ENCODE measurements around the gene ROR2. TPM values are rescaled to one million over a fixed set of nuclear protein-coding genes. Genes with fewer than 3 reads are reported as not detected.

ROR2 gene
- under 1 TPM; 0.17 to 0.29 TPM for total RNA-seq
- polyA plus RNA-seq: under 1 TPM in 1 of 2 donors, not detected in 1; 0.31 TPM

DNA sequence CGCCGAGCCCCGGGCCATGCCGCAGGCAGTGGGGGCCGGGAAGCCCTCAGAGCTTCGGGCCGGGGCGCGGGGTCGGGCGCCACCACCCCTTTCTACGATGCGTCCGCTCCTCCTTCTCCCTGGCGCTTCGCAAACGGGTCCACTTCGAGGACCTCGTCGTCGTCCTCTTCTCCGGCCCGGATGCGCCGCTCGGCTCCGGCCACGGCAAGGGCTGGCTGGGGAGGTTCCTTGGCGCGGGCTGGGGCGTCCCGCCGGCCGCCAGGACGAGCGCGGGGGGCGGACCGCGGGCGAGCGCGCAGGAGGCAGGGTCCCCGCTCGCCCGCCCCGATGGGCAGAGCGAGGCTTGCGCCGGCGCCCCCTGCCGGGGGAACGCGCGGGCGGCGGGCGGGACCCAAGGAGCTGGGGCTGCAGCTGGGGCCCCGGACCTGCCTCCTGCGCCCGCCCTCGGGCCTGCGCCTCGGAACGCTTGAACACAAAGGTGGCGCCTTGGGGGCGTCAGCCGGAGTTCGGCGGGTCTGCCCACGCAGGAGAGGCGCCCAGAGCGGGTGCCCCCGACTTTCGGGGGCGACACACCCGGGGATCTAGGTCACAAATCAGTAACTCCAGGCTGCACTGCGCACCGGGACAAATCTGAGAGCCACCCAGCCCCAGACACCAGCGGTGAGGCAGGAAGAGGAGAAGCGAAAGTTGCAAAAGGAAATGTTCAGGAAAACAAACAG, at the start of gene ROR2:
ROR2 (minus strand) TSS at position 283 of the 719 bp plus-strand sequence.
- ChIA-PET POLR2A (ENCODE audit: partially characterized antibody) (interaction anchor here (1.0 kb wide), 1 partner anchor 44 kb away, joined by 5 read pairs; no protein-coding TSS in a partner anchor), CTCF (ENCODE audit: partially characterized antibody) (interaction anchor here (0.6 to 1.7 kb wide), 4 partner anchors 12 to 176 kb away, joined by 3 to 6 read pairs (median 4); no protein-coding TSS in a partner anchor)
- Mint-ChIP-seq H3K27me3 (peaks cover 55 to 61% of the 10 kb centered on the region in 2 donors), H3K27ac (no peak within 1 kb of the TSS), H3K36me3 (no peaks in the 10 kb centered on the region), H3K4me1 (peaks cover 5 to 13% (median 8%) of the 10 kb centered on the region in 4 donors), H3K9me3 (peaks cover 0 to 8% (median 4%) of the 10 kb centered on the region in 8 donors), H3K4me3 (peak within 1 kb of the TSS; percentile 32 to 80 (median 74))
- intact Hi-C loops (cut with micrococcal nuclease): no loop called here
- H3K4me1 ChIP-seq (ENCODE audit: insufficient read depth, low read length): peaks cover 7% of the 10 kb centered on the region
- H3K36me3 ChIP-seq (ENCODE audit: insufficient read depth, low read length): no peaks in the 10 kb centered on the region
- no peak within 1 kb of the TSS for H3K27ac ChIP-seq (ENCODE audit: low read depth, low read length)
- no peak within 1 kb of the TSS for H3K4me3 ChIP-seq (ENCODE audit: low read length in 2 of 2)
- H3K27me3 ChIP-seq (ENCODE audit: insufficient read depth, low read length): peaks cover 25% of the 10 kb centered on the region
- DNase-seq: peak in 4 of 5 donors; percentile 30 to 51 (median 40)
- no peaks in the 10 kb centered on the region for H3K9me3 ChIP-seq (ENCODE audit: control insufficient read depth in 1 of 2, low read length in 2 of 2)

- no peak overlapping the region for H3K4me3 ChIP-seq (ENCODE audit: low read length in 2 of 2)
- Mint-ChIP-seq H3K9me3 (peaks cover 0 to 2% (median 0%) of the 10 kb centered on the region in 8 donors), H3K27ac (no peak overlapping the region), H3K27me3 (peaks cover 11 to 21% of the 10 kb centered on the region in 2 donors), H3K4me3 (no peak overlapping the region), H3K36me3 (no peaks in the 10 kb centered on the region), H3K4me1 (no peaks in the 10 kb centered on the region)
- no peaks in the 10 kb centered on the region for H3K36me3 ChIP-seq (ENCODE audit: insufficient read depth, low read length)
- ChIA-PET POLR2A (ENCODE audit: partially characterized antibody) (no interaction called here), CTCF (ENCODE audit: partially characterized antibody) (no interaction called here)
- no peak for DNase-seq
- no peaks in the 10 kb centered on the region for H3K9me3 ChIP-seq (ENCODE audit: control insufficient read depth in 1 of 2, low read length in 2 of 2)
- H3K4me1 ChIP-seq (ENCODE audit: insufficient read depth, low read length): no peaks in the 10 kb centered on the region
- no peak overlapping the region for H3K27ac ChIP-seq (ENCODE audit: low read depth, low read length)
- intact Hi-C loops (cut with micrococcal nuclease): no loop called here
- no peaks in the 10 kb centered on the region for H3K27me3 ChIP-seq (ENCODE audit: insufficient read depth, low read length)
These were observed 45.1 kb upstream of the ROR2 start for GRCh38 chr9:91995000-91995655.

DNA sequence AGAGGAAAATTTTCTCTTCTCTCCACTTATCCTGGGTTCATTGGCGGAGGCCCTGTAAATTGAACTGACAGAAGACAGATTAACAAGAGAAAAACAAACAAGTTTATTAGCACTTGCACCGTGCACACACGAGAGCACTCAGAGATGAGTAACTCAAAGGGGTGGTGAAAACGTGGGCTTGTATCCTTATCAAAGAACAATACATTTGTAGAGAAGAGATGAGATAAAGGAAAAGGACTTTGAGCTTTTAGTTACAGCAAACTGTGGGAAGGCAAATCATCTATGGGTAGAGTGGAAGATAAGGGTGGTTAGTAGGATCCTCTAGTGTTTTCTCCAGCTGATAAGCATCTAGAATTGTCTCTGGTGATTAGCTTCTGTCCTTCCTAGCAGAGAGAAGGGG, 44.4 kb upstream of the ROR2 start:
- H3K27me3 Mint-ChIP-seq: peaks cover 8 to 18% of the 10 kb centered on the region in 2 donors
- no peaks in the 10 kb centered on the region for H3K36me3 Mint-ChIP-seq
- Histone ChIP-seq H3K27ac (ENCODE audit: low read depth, low read length) (no peak overlapping the region), H3K36me3 (ENCODE audit: insufficient read depth, low read length) (no peaks in the 10 kb centered on the region), H3K4me1 (ENCODE audit: insufficient read depth, low read length) (no peaks in the 10 kb centered on the region), H3K4me3 (ENCODE audit: low read length in 2 of 2) (no peak overlapping the region), H3K27me3 (ENCODE audit: insufficient read depth, low read length) (no peaks in the 10 kb centered on the region), H3K9me3 (ENCODE audit: control insufficient read depth in 1 of 2, low read length in 2 of 2) (no peaks in the 10 kb centered on the region)
- intact Hi-C loops (cut with micrococcal nuclease): no loop called here
- no peak for DNase-seq
- no peak overlapping the region for H3K27ac Mint-ChIP-seq
- H3K9me3 Mint-ChIP-seq: peaks cover 0 to 2% (median 0%) of the 10 kb centered on the region in 8 donors
- no peaks in the 10 kb centered on the region for H3K4me1 Mint-ChIP-seq
- ChIA-PET POLR2A (ENCODE audit: partially characterized antibody) (no interaction called here), CTCF (ENCODE audit: partially characterized antibody) (no interaction called here)
- no peak overlapping the region for H3K4me3 Mint-ChIP-seq

GRCh38 chr9:91992461-91993041, 42.5 kb upstream of the ROR2 start:
- H3K27me3 Mint-ChIP-seq: peaks cover 5 to 18% of the 10 kb centered on the region in 2 donors
- intact Hi-C loops (cut with micrococcal nuclease): no loop called here
- no peak overlapping the region for H3K4me3 Mint-ChIP-seq
- ChIA-PET POLR2A (ENCODE audit: partially characterized antibody) (no interaction called here), CTCF (ENCODE audit: partially characterized antibody) (no interaction called here)
- DNase-seq: no peak
- H3K36me3 ChIP-seq (ENCODE audit: insufficient read depth, low read length): no peaks in the 10 kb centered on the region
- H3K27ac ChIP-seq (ENCODE audit: low read depth, low read length): no peak overlapping the region
- H3K27me3 ChIP-seq (ENCODE audit: insufficient read depth, low read length): no peaks in the 10 kb centered on the region
- H3K9me3 ChIP-seq (ENCODE audit: control insufficient read depth in 1 of 2, low read length in 2 of 2): no peaks in the 10 kb centered on the region
- no peaks in the 10 kb centered on the region for H3K4me1 Mint-ChIP-seq
- H3K9me3 Mint-ChIP-seq: peaks cover 0 to 2% (median 0%) of the 10 kb centered on the region in 8 donors
- no peak overlapping the region for H3K4me3 ChIP-seq (ENCODE audit: low read length in 2 of 2)
- no peaks in the 10 kb centered on the region for H3K36me3 Mint-ChIP-seq
- H3K27ac Mint-ChIP-seq: no peak overlapping the region
- H3K4me1 ChIP-seq (ENCODE audit: insufficient read depth, low read length): no peaks in the 10 kb centered on the region

DNA sequence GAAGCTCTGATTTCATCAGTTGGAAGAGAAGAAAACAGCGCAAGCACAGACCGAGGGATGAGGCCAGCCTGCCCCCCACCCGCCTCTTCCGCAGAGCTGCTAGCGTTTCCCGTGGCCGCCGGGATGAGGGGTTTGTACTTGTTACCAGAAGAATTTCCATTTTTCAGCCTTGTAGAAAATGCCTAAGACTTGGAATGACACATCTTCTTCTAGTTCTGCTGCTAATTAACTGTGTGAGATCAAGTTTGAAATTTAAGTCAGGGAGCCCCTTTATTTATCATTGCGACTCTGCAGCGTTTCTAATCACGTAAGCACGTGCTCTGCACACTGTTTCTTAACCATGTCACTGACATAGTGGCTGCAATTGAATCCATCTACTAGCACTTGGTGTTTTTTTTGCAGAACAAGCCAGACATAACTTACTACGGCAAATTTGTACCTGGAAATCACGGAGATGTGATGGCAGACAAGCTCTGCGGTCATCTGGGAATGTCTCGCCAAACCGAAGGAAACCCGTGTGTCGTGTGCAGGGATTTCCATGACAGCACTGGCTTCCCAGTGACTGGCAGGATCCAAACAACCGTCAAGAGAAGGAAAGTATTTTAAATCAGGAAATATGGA, 41.8 kb upstream of the ROR2 start:
- Mint-ChIP-seq H3K27me3 (peaks cover 5 to 18% of the 10 kb centered on the region in 2 donors), H3K4me1 (no peaks in the 10 kb centered on the region), H3K9me3 (no peaks in the 10 kb centered on the region), H3K4me3 (no peak overlapping the region), H3K27ac (no peak overlapping the region), H3K36me3 (no peaks in the 10 kb centered on the region)
- Histone ChIP-seq H3K27me3 (ENCODE audit: insufficient read depth, low read length) (no peaks in the 10 kb centered on the region), H3K27ac (ENCODE audit: low read depth, low read length) (no peak overlapping the region), H3K4me1 (ENCODE audit: insufficient read depth, low read length) (no peaks in the 10 kb centered on the region), H3K9me3 (ENCODE audit: control insufficient read depth in 1 of 2, low read length in 2 of 2) (no peaks in the 10 kb centered on the region), H3K4me3 (ENCODE audit: low read length in 2 of 2) (no peak overlapping the region), H3K36me3 (ENCODE audit: insufficient read depth, low read length) (no peaks in the 10 kb centered on the region)
- DNase-seq: no peak
- intact Hi-C loops (cut with micrococcal nuclease): no loop called here
- ChIA-PET CTCF (ENCODE audit: partially characterized antibody) (no interaction called here), POLR2A (ENCODE audit: partially characterized antibody) (no interaction called here)

- no peak overlapping the region for H3K4me3 ChIP-seq (ENCODE audit: low read length in 2 of 2)
- no peak overlapping the region for H3K4me3 Mint-ChIP-seq
- H3K27ac ChIP-seq (ENCODE audit: low read depth, low read length): no peak overlapping the region
- ChIA-PET CTCF (ENCODE audit: partially characterized antibody) (no interaction called here), POLR2A (ENCODE audit: partially characterized antibody) (no interaction called here)
- intact Hi-C loops (cut with micrococcal nuclease): no loop called here
- H3K27me3 ChIP-seq (ENCODE audit: insufficient read depth, low read length): no peaks in the 10 kb centered on the region
- no peaks in the 10 kb centered on the region for H3K4me1 ChIP-seq (ENCODE audit: insufficient read depth, low read length)
- H3K27me3 Mint-ChIP-seq: peaks cover 8 to 9% of the 10 kb centered on the region in 2 donors
- no peaks in the 10 kb centered on the region for H3K4me1 Mint-ChIP-seq
- H3K9me3 ChIP-seq (ENCODE audit: control insufficient read depth in 1 of 2, low read length in 2 of 2): no peaks in the 10 kb centered on the region
- H3K36me3 Mint-ChIP-seq: no peaks in the 10 kb centered on the region
- DNase-seq: no peak
- H3K9me3 Mint-ChIP-seq: peaks cover 0 to 11% (median 4%) of the 10 kb centered on the region in 8 donors
- no peaks in the 10 kb centered on the region for H3K36me3 ChIP-seq (ENCODE audit: insufficient read depth, low read length)
- no peak overlapping the region for H3K27ac Mint-ChIP-seq
These were observed 36.2 kb upstream of the ROR2 start for GRCh38 chr9:91986248-91986647.

DNA sequence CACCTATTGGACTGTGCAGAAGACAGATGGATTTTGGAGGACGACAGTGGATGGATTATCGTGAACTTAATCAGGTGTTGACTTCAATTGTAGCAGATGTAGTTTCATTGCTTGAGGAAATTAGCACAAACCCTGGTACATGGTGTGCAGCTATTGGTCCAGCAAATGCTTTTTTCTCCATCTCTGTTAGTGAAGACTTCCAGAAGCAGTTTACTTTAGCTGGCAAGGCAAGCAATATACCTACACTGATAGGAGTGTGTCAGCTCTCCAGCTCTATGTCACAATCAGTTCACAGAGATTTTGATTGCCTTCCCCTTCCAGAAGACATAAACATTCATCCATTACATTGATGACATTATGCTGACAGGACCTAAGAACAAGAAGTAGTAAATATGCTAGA, 35.7 kb upstream of the ROR2 start:
- H3K36me3 ChIP-seq (ENCODE audit: insufficient read depth, low read length): no peaks in the 10 kb centered on the region
- H3K27me3 ChIP-seq (ENCODE audit: insufficient read depth, low read length): no peaks in the 10 kb centered on the region
- Mint-ChIP-seq H3K4me3 (no peak overlapping the region), H3K27me3 (peaks cover 8 to 9% of the 10 kb centered on the region in 2 donors), H3K4me1 (no peaks in the 10 kb centered on the region), H3K36me3 (no peaks in the 10 kb centered on the region), H3K9me3 (peaks cover 0 to 13% (median 5%) of the 10 kb centered on the region in 8 donors), H3K27ac (no peak overlapping the region)
- POLR2A ChIA-PET (ENCODE audit: partially characterized antibody): no interaction called here
- no peak for DNase-seq
- H3K4me1 ChIP-seq (ENCODE audit: insufficient read depth, low read length): no peaks in the 10 kb centered on the region
- H3K4me3 ChIP-seq (ENCODE audit: low read length in 2 of 2): no peak overlapping the region
- CTCF ChIA-PET (ENCODE audit: partially characterized antibody): no interaction called here
- H3K27ac ChIP-seq (ENCODE audit: low read depth, low read length): no peak overlapping the region
- intact Hi-C loops (cut with micrococcal nuclease): no loop called here
- H3K9me3 ChIP-seq (ENCODE audit: control insufficient read depth in 1 of 2, low read length in 2 of 2): no peaks in the 10 kb centered on the region
